IMR-90 (cell line): ENCODE measurements around the gene GPC6. TPM values are rescaled to one million over a fixed set of nuclear protein-coding genes. Genes with fewer than 3 reads are reported as not detected.

Source experiments
- ATAC-seq: fragments of 200-7000 bp; cut with Tn5 transposase; 2 replicates; pipeline ENCODE4 v1.9.1; 2020; ENCODE audit warnings: low read depth, mild to moderate bottlenecking, moderate library complexity
- BruUV-seq: library from RNA; stranded (reverse); fragments of 400-500 nt; replicated peaks from 2 replicates; lab custom pipeline; 2021; lab: Mats Ljungman, UMichigan
- CTCF ChIA-PET: fragments of 300-600 bp; formaldehyde crosslinking; extraction: SDS; loops from one replicate; lab custom pipeline; 2021; ENCODE audit warnings: antibody characterized with exemption; lab: Yijun Ruan, JAX
- POLR2A ChIA-PET: fragments of 300-600 bp; sonication (Branson Sonifier 250); formaldehyde crosslinking; loops from one replicate; lab custom pipeline; 2022; ENCODE audit warnings: antibody characterized with exemption; ENCODE audit not compliant: unreplicated experiment; lab: Charles Lee
- DNase-seq: peaks from one replicate; pipeline ENCODE4 v3.0.0; 2013
- H2AFZ ChIP-seq: replicated peaks from 2 replicates; pipeline ENCODE3; 2013; ENCODE audit warnings: low read length, mild to moderate bottlenecking; ENCODE audit not compliant: poor library complexity
- H2AK5ac ChIP-seq: 2 replicates; pipeline ENCODE4 v1.6.1; 2013; ENCODE audit warnings: low read depth, low read length, inconsistent platforms
- H2AK9ac ChIP-seq: replicated peaks from 2 replicates; pipeline ENCODE3; 2013; ENCODE audit warnings: mild to moderate bottlenecking, low read depth, low read length, moderate library complexity; ENCODE audit not compliant: poor library complexity
- H2BK120ac ChIP-seq: 2 replicates; pipeline ENCODE4 v1.6.1; 2013; ENCODE audit warnings: low read depth, low read length, inconsistent platforms
- H2BK15ac ChIP-seq: 3 replicates; pipeline ENCODE4 v1.6.1; 2013; ENCODE audit warnings: low read depth, low read length, inconsistent platforms
- H2BK20ac ChIP-seq: 2 replicates; pipeline ENCODE4 v1.6.1; 2013; ENCODE audit warnings: low read depth, mild to moderate bottlenecking, inconsistent platforms, low read length, moderate library complexity
- H2BK5ac ChIP-seq: 2 replicates; pipeline ENCODE4 v1.6.1; 2013; ENCODE audit warnings: mild to moderate bottlenecking, low read depth, low read length, inconsistent platforms; ENCODE audit not compliant: poor library complexity, severe bottlenecking
- H3K14ac ChIP-seq: replicated peaks from 2 replicates; pipeline ENCODE4 v1.6.1; 2013; ENCODE audit warnings: low read depth, low read length, inconsistent platforms
- H3K18ac ChIP-seq: 2 replicates; pipeline ENCODE4 v1.6.1; 2013; ENCODE audit warnings: low read depth, low read length, control low read depth
- H3K23ac ChIP-seq: 2 replicates; pipeline ENCODE4 v1.6.1; 2013; ENCODE audit warnings: low read depth, low read length, inconsistent platforms
- H3K27ac ChIP-seq: 2 replicates; pipeline ENCODE4 v1.5.1; 2013; ENCODE audit warnings: mild to moderate bottlenecking, control low read depth, low read length; ENCODE audit not compliant: insufficient read depth
- H3K27me3 ChIP-seq: 2 replicates; pipeline ENCODE4 v1.6.1; 2013; ENCODE audit warnings: low read length; ENCODE audit not compliant: control insufficient read depth, insufficient read depth
- H3K36me3 ChIP-seq: 2 replicates; pipeline ENCODE4 v1.6.1; 2013; ENCODE audit warnings: low read length, mixed read lengths; ENCODE audit not compliant: control insufficient read depth, insufficient read depth
- H3K4ac ChIP-seq: 2 replicates; pipeline ENCODE4 v1.6.1; 2013; ENCODE audit warnings: low read depth, low read length, inconsistent platforms
- H3K4me1 ChIP-seq: 2 replicates; pipeline ENCODE4 v1.6.1; 2013; ENCODE audit warnings: low read length, mixed read lengths; ENCODE audit not compliant: control insufficient read depth, insufficient read depth
- H3K4me2 ChIP-seq: 2 replicates; pipeline ENCODE4 v1.6.1; 2013; ENCODE audit warnings: low read depth, mild to moderate bottlenecking, control low read depth, low read length, moderate library complexity
- H3K4me3 ChIP-seq: 2 replicates; pipeline ENCODE4 v1.5.1; 2013; ENCODE audit warnings: low read depth, mild to moderate bottlenecking, control low read depth, low read length, moderate library complexity; ENCODE audit not compliant: insufficient read depth
- H3K56ac ChIP-seq: 2 replicates; pipeline ENCODE4 v1.6.1; 2013; ENCODE audit warnings: low read length, inconsistent platforms; ENCODE audit not compliant: insufficient read depth; ENCODE audit errors: extremely low read depth
- H3K79me1 ChIP-seq, 2 experiments: 2 replicates each; pipeline ENCODE4 v1.6.1; 2013; ENCODE audit warnings: low read length in 2 of 2, inconsistent platforms in 1 of 2, low read depth in 1 of 2
- H3K9ac ChIP-seq: 2 replicates; pipeline ENCODE4 v1.6.1; 2013; ENCODE audit warnings: low read depth, low read length, control low read depth
- H3K9me1 ChIP-seq: 2 replicates; pipeline ENCODE4 v1.6.1; 2013; ENCODE audit warnings: low read length, inconsistent platforms; ENCODE audit not compliant: insufficient read depth
- H3K9me3 ChIP-seq: 2 replicates; pipeline ENCODE4 v1.6.1; 2013; ENCODE audit warnings: low read length; ENCODE audit not compliant: control insufficient read depth, insufficient read depth
- H4K20me1 ChIP-seq: 2 replicates; pipeline ENCODE4 v1.6.1; 2013; ENCODE audit warnings: low read length, inconsistent platforms; ENCODE audit not compliant: insufficient read depth
- H4K5ac ChIP-seq: 2 replicates; pipeline ENCODE4 v1.6.1; 2013; ENCODE audit warnings: mild to moderate bottlenecking, low read depth, low read length, control low read depth
- H4K8ac ChIP-seq, 2 experiments: 2 replicates each; pipeline ENCODE4 v1.6.1; 2013; ENCODE audit warnings: low read depth in 2 of 2, low read length in 2 of 2, control low read depth in 1 of 2, inconsistent platforms in 1 of 2
- H4K91ac ChIP-seq: 2 replicates; pipeline ENCODE4 v1.6.1; 2013; ENCODE audit warnings: low read depth, low read length, inconsistent platforms; ENCODE audit not compliant: insufficient read depth
- BHLHE40 ChIP-seq: fragments of 150-350 bp; IDR thresholded peaks from 2 replicates; pipeline ENCODE4 v1.6.1; 2016; ENCODE audit warnings: mild to moderate bottlenecking, low read depth, low read length
- CEBPB ChIP-seq: IDR thresholded peaks from 2 replicates; pipeline ENCODE4 v1.6.1; 2012; ENCODE audit warnings: low read depth, low read length, improper control_type of control experiment
- FOS ChIP-seq: fragments of 150-350 bp; IDR thresholded peaks from 2 replicates; pipeline ENCODE4 v1.6.1; 2016; ENCODE audit warnings: low read depth, low read length
- MAFK ChIP-seq: IDR thresholded peaks from 2 replicates; pipeline ENCODE4 v1.6.1; 2012; ENCODE audit warnings: low read depth, low read length, improper control_type of control experiment
- MAZ ChIP-seq: IDR thresholded peaks from 2 replicates; pipeline ENCODE4 v1.6.1; 2012; ENCODE audit warnings: low read depth, mild to moderate bottlenecking, low read length, improper control_type of control experiment, moderate library complexity, borderline replicate concordance
- POLR2A ChIP-seq: IDR thresholded peaks from 2 replicates; pipeline ENCODE4 v1.6.1; 2012; ENCODE audit warnings: mild to moderate bottlenecking, low read depth, low read length
- RCOR1 ChIP-seq: IDR thresholded peaks from 2 replicates; pipeline ENCODE4 v1.6.1; 2012; ENCODE audit warnings: mild to moderate bottlenecking, low read length, improper control_type of control experiment; ENCODE audit not compliant: insufficient replicate concordance
- WGBS, 2 experiments: methylation state at CpG; one replicate each; pipeline versions ENCODE4 v1.1.5 to v1.1.7; 2013; ENCODE audit warnings: missing lambda C conversion rate in 2 of 2; ENCODE audit not compliant: insufficient read length in 1 of 2; ENCODE audit errors: extremely low coverage in 2 of 2; 5-methylcytosine and 5-hydroxymethylcytosine counted together
- dilution Hi-C: fragments of 300-500 bp; cut with HindIII; formaldehyde crosslinking; loops from one replicate; pipeline ENCODE4 v1.14.3; 2018; ENCODE audit warnings: low sequenced_read_pairs; ENCODE audit not compliant: unreplicated experiment
- in situ Hi-C: fragments of 300-500 bp; cut with MboI; formaldehyde crosslinking; loops from 3 replicates; pipeline ENCODE4 v1.14.3; 2019; ENCODE audit warnings: low sequenced_read_pairs, inconsistent platforms, mixed read lengths
- intact Hi-C: fragments of 100-400 bp; cut with micrococcal nuclease; formaldehyde crosslinking; loops from 2 replicates; pipeline ENCODE4 v1.10.0; 2022
- polyA plus RNA-seq, 3 experiments: library from polyadenylated mRNA; depleted of rRNA; stranded (reverse); fragments of >200 nt; gene quantifications; 2 replicates each; pipeline ENCODE4 v1.2.3, GENCODE V29; 2012; ENCODE audit warnings: low replicate concordance in 1 of 3
- total RNA-seq: library from RNA; depleted of rRNA; stranded (reverse); fragments of >200 nt; gene quantifications from 2 replicates; pipeline ENCODE4 v1.2.3, GENCODE V29; 2012
- TF ChIP-seq, protein P1 (sequence below): fragments of 150-350 bp; IDR thresholded peaks from 2 replicates; pipeline ENCODE4 v1.6.1; 2016; ENCODE audit warnings: low read depth, mild to moderate bottlenecking, low read length, moderate library complexity, borderline replicate concordance

GPC6 gene
- total and polyA plus RNA-seq, 2 of the 4 experiments (the other 2 are of a cell fraction): 14.9 to 39.4 TPM

DNA sequence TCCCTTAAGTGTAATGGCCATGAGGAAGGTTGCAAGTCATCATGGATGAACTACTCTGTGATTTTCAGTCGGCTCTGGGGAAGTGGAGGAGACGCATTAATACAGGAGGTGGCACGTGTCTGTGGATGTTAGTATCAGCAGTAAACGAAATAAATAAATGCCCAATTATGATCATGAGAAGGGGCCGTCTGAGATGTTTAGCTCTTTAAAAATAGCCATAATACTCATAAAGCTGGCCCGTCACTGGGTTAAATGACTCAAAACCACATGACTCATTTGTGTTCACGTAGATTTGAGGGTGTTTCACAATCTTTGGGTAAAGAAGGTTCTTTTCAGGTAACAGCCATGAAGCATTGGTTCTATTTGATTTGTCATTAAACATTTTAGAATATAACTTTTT is 620.6 kb downstream of the GPC6 start (continued):
- peak; percentile 26 for TF ChIP-seq RCOR1

DNA sequence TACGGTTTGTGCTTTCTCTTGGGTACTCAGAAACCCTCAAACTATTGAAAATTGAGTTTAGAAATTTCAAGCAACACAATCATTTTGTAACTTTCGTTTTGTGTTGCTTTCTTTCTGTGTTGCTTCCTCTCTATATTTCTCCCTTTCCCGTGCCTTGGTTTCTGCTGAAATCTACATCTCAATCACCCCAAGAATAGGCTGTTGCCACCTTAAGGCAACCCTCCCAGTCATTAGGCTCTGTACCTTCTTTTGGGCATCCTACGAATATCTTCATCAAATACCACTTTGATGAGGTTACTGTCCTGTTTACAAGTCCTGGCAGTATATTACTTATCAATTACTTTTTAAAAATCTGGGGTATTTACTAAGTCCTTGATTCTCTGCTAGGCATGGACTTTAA is 621.6 kb downstream of the GPC6 start:
- ChIA-PET CTCF (no interaction called here), POLR2A (no interaction called here)
- Histone ChIP-seq H3K4me1 (peaks cover 2% of the 10 kb centered on the region; the same call in 1 of the 2 replicates), H3K18ac (peak overlapping the region; percentile 85; the same call in 1 of the 2 replicates), H3K9me3 (no peaks in the 10 kb centered on the region), H4K8ac (no peak overlapping the region), H2BK120ac (peak overlapping the region; percentile 55), H3K36me3 (no peaks in the 10 kb centered on the region), H2AFZ (no peak overlapping the region), H2BK20ac (no peak overlapping the region; the same call in 1 of the 2 replicates), H4K5ac (peak overlapping the region; percentile 41; the same call in 1 of the 2 replicates), H4K20me1 (no peaks in the 10 kb centered on the region), H3K9me1 (peaks cover 3% of the 10 kb centered on the region; the same call in 1 of the 2 replicates), H3K27me3 (no peaks in the 10 kb centered on the region), H3K4me2 (no peak overlapping the region), H3K56ac (no peak overlapping the region), H3K79me1 (no peaks in the 10 kb centered on the region), H3K14ac (no peak overlapping the region), H2AK5ac (0 out of 2 replicates have a peak overlapping the region, but pooled peaks have one; percentile 1), H3K27ac (no peak overlapping the region), H4K91ac (no peak overlapping the region), H2AK9ac (no peak overlapping the region), H3K23ac (no peak overlapping the region), H2BK5ac (no peak overlapping the region), H3K4ac (peak overlapping the region; percentile 41; the same call in 1 of the 2 replicates), H3K4me3 (no peak overlapping the region), H3K9ac (no peak overlapping the region), H2BK15ac (peak overlapping the region; percentile 56; the same call in 1 of the 3 replicates)
- BruUV-seq: no TSS peak
- no peak for TF ChIP-seq MAFK
- TF ChIP-seq MAZ: no peak
- TF ChIP-seq POLR2A: no peak
- no peak for TF ChIP-seq CEBPB
- TF ChIP-seq, protein P1, sequence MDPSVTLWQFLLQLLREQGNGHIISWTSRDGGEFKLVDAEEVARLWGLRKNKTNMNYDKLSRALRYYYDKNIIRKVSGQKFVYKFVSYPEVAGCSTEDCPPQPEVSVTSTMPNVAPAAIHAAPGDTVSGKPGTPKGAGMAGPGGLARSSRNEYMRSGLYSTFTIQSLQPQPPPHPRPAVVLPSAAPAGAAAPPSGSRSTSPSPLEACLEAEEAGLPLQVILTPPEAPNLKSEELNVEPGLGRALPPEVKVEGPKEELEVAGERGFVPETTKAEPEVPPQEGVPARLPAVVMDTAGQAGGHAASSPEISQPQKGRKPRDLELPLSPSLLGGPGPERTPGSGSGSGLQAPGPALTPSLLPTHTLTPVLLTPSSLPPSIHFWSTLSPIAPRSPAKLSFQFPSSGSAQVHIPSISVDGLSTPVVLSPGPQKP: no peak
- no peak for TF ChIP-seq FOS
- TF ChIP-seq BHLHE40: no peak
- ATAC-seq (no peak), DNase-seq (no peak)
- in situ Hi-C loops: no loop called here
- dilution Hi-C loops: no loop called here
- 75% methylated on average over 1 of the region's 4 CpGs; no CpG with 5 or more reads in 1 of the 2 experiments for WGBS, 2 experiments
- intact Hi-C loops: no loop called here
